Spinal cord (tissue), 10 donors: ENCODE measurements around the gene FGA. TPM values are rescaled to one million over a fixed set of nuclear protein-coding genes. Genes with fewer than 3 reads are reported as not detected.

Source experiments
- DNase-seq, 6 donors: peaks; one replicate each; pipeline versions ENCODE4 v3.0.0 to v3.0.0-alpha.2; 2013 to 2015; ENCODE audit warnings: low spot score in 6 of 6, low read depth in 4 of 6
- H3K27ac ChIP-seq: one replicate; pipeline ENCODE4 v1.5.1; 2013; ENCODE audit warnings: low read depth, low read length, control low read depth
- H3K27me3 ChIP-seq: one replicate; pipeline ENCODE4 v1.6.1; 2013; ENCODE audit warnings: low read length; ENCODE audit not compliant: control insufficient read depth, insufficient read depth
- H3K36me3 ChIP-seq: one replicate; pipeline ENCODE4 v1.6.1; 2013; ENCODE audit warnings: low read length; ENCODE audit not compliant: control insufficient read depth, insufficient read depth
- H3K4me1 ChIP-seq: one replicate; pipeline ENCODE4 v1.6.1; 2013; ENCODE audit warnings: low read length; ENCODE audit not compliant: control insufficient read depth, insufficient read depth
- H3K4me3 ChIP-seq: one replicate; pipeline ENCODE4 v1.5.1; 2013; ENCODE audit warnings: low read depth, low read length, control low read depth
- H3K9me3 ChIP-seq: one replicate; pipeline ENCODE4 v1.6.1; 2013; ENCODE audit warnings: low read length; ENCODE audit not compliant: control insufficient read depth, insufficient read depth
- WGBS: methylation state at CpG from one replicate; pipeline ENCODE4 v1.1.5; 2013; ENCODE audit warnings: missing lambda C conversion rate; ENCODE audit not compliant: insufficient coverage; 5-methylcytosine and 5-hydroxymethylcytosine counted together
- polyA plus RNA-seq, 2 donors: library from polyadenylated mRNA; unstranded; fragments of 120-200 nt; gene quantifications; one replicate each; pipeline ENCODE4 v1.2.1, GENCODE V29; 2013; ENCODE audit not compliant: insufficient read length in 2 of 2
- total RNA-seq, 2 donors: library from RNA; depleted of rRNA in 1 of 2; stranded (reverse); fragments of 120-200 nt in 1 of 2; fragments of >200 nt in 1 of 2; gene quantifications; one replicate each; pipeline versions ENCODE4 v1.2.3 to v1.2.4, GENCODE V29; 2013 to 2014
- donor health status: healthy.

FGA gene
- total and polyA plus RNA-seq, 4 donors = 1.7 TPM; not detected in 3

DNA sequence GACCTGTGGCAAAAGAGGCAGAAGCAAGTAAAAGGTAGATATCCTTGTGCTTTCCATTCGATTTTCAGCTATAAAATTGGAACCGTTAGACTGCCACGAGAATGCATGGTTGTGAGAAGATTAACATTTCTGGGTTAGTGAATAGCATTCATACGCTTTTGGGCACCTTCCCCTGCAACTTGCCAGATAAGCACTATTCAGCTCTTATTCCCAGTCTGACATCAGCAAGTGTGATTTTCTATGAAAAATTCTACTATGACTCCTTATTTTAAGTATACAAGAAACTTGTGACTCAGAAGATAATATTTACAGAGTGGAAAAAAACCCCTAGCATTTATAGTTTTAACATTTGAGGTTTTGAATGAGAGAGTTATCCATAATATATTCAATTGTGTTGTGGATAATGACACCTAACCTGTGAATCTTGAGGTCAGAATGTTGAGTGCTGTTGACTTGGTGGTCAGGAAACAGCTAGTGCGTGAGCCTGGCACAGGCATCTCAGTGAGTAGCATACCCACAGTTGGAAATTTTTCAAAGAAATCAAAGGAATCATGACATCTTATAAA lies 23.8 kb downstream of the FGA start:
- Histone ChIP-seq H3K36me3 (no peaks in the 10 kb centered on the region), H3K9me3 (no peaks in the 10 kb centered on the region), H3K4me3 (no peak overlapping the region), H3K27ac (no peak overlapping the region), H3K27me3 (no peaks in the 10 kb centered on the region), H3K4me1 (no peaks in the 10 kb centered on the region)
- no peak for DNase-seq
- 100% methylated on average over 1 of the region's 5 CpGs for WGBS

DNA sequence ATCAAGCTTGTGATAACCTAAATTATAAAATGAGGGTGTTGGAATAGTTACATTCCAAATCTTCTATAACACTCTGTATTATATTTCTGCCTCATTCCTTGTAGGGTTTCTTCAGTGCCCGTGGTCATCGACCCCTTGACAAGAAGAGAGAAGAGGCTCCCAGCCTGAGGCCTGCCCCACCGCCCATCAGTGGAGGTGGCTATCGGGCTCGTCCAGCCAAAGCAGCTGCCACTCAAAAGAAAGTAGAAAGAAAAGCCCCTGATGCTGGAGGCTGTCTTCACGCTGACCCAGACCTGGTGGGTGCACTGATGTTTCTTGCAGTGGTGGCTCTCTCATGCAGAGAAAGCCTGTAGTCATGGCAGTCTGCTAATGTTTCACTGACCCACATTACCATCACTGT lies 24.8 kb downstream of the FGA start:
- Histone ChIP-seq H3K4me1 (no peaks in the 10 kb centered on the region), H3K4me3 (no peak overlapping the region), H3K27me3 (no peaks in the 10 kb centered on the region), H3K36me3 (no peaks in the 10 kb centered on the region), H3K27ac (no peak overlapping the region), H3K9me3 (no peaks in the 10 kb centered on the region)
- 94% methylated on average over 6 of the region's 6 CpGs for WGBS
- no peak for DNase-seq

- WGBS = no CpG with 5 or more reads among the region's 1 CpG
- Histone ChIP-seq H3K36me3 (no peaks in the 10 kb centered on the region), H3K4me3 (no peak overlapping the region), H3K27ac (no peak overlapping the region), H3K4me1 (no peaks in the 10 kb centered on the region), H3K9me3 (no peaks in the 10 kb centered on the region), H3K27me3 (no peaks in the 10 kb centered on the region)
- no peak for DNase-seq
Observed at GRCh38 chr4:154564311-154564710, 26.2 kb downstream of the FGA start.

DNA sequence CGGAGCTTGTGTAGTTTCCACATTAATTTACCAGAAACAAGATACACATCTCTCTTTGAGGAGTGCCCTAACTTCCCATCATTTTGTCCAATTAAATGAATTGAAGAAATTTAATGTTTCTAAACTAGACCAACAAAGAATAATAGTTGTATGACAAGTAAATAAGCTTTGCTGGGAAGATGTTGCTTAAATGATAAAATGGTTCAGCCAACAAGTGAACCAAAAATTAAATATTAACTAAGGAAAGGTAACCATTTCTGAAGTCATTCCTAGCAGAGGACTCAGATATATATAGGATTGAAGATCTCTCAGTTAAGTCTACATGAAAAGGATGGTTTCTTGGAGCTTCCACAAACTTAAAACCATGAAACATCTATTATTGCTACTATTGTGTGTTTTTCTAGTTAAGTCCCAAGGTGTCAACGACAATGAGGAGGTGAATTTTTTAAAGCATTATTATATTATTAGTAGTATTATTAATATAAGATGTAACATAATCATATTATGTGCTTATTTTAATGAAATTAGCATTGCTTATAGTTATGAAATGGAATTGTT lies 27.8 kb downstream of the FGA start, which contains the start of gene FGB:
Gene FGB (plus strand): TSS at position 315 of the 558 bp plus-strand sequence. CDS start 8 bp downstream, at position 323.
- no peaks in the 10 kb centered on the region for H3K36me3 ChIP-seq
- DNase-seq = no peak
- H3K4me1 ChIP-seq = no peaks in the 10 kb centered on the region
- H3K27me3 ChIP-seq = no peaks in the 10 kb centered on the region
- H3K4me3 ChIP-seq = no peak within 1 kb of the TSS
- WGBS = no CpG with 5 or more reads among the region's 2 CpGs
- H3K9me3 ChIP-seq = no peaks in the 10 kb centered on the region
- no peak within 1 kb of the TSS for H3K27ac ChIP-seq

- H3K27ac ChIP-seq = no peak overlapping the region
- H3K27me3 ChIP-seq = no peaks in the 10 kb centered on the region
- DNase-seq = peak in 2 of 6 donors; percentile 2 to 4
- 93% methylated on average over 3 of the region's 4 CpGs for WGBS
- no peaks in the 10 kb centered on the region for H3K4me1 ChIP-seq
- no peaks in the 10 kb centered on the region for H3K36me3 ChIP-seq
- no peaks in the 10 kb centered on the region for H3K9me3 ChIP-seq
- no peak overlapping the region for H3K4me3 ChIP-seq
Observed at GRCh38 chr4:154560824-154561231, 29.7 kb downstream of the FGA start.

- no CpG with 5 or more reads among the region's 1 CpG for WGBS
- no peak overlapping the region for H3K4me3 ChIP-seq
- H3K9me3 ChIP-seq = no peaks in the 10 kb centered on the region
- H3K36me3 ChIP-seq = no peaks in the 10 kb centered on the region
- no peak overlapping the region for H3K27ac ChIP-seq
- DNase-seq = no peak
- no peaks in the 10 kb centered on the region for H3K4me1 ChIP-seq
- H3K27me3 ChIP-seq = no peaks in the 10 kb centered on the region
Observed at GRCh38 chr4:154560419-154560801, 30.1 kb downstream of the FGA start.

- DNase-seq = peak in 2 of 6 donors; percentile 50 to 56
- no peaks in the 10 kb centered on the region for H3K36me3 ChIP-seq
- H3K9me3 ChIP-seq = no peaks in the 10 kb centered on the region
- no peaks in the 10 kb centered on the region for H3K4me1 ChIP-seq
- no peak overlapping the region for H3K4me3 ChIP-seq
- WGBS = 85% methylated on average over 6 of the region's 9 CpGs
- no peaks in the 10 kb centered on the region for H3K27me3 ChIP-seq
- H3K27ac ChIP-seq = no peak overlapping the region
Observed at GRCh38 chr4:154559494-154560418, 30.8 kb downstream of the FGA start.

GRCh38 chr4:154559141-154559493 lies 31.4 kb downstream of the FGA start:
- no peaks in the 10 kb centered on the region for H3K36me3 ChIP-seq
- H3K4me1 ChIP-seq = no peaks in the 10 kb centered on the region
- no peaks in the 10 kb centered on the region for H3K27me3 ChIP-seq
- H3K4me3 ChIP-seq = no peak overlapping the region
- no peaks in the 10 kb centered on the region for H3K9me3 ChIP-seq
- no CpG with 5 or more reads among the region's 1 CpG for WGBS
- no peak for DNase-seq
- H3K27ac ChIP-seq = no peak overlapping the region

DNA sequence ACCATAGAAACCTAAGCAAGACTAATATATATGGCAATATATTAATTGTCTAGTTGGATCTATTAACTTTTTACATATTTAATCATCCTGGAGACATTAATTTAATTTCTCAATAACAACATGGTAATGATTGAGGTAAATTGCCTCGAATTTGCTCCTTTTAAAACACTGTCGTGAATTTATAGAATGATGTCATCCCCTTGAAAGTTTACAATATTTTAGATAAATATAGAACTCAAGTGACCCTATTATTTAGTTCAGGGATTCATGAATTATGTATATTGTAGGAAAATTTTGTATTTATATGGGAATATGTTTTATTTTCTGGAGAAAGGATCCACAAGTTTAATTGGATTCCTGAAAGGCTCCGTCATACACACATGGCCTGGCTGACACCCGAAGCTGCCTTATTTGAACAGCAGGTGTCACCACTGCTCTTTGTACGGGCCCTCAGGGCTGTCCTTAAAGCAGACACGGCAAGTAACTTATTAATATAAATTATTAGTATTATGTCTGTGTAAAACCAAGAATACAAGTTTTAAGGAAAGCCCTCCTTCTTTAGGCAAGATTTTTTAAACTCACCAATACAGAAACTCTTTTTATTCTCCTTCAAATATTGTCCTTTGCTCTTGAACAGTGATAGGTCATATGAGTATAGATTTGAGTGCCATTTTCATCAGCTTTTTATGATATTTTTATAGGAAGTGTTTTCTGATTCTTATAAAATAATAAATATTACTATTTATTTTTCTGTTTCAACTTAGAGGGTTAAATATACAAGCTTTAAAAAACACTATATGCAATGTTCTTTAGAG lies 38.5 kb downstream of the FGA start:
- DNase-seq = peak in 5 of 6 donors; percentile 52 to 93 (median 57)
- no peaks in the 10 kb centered on the region for H3K36me3 ChIP-seq
- 0% methylated on average over 1 of the region's 6 CpGs for WGBS
- no peaks in the 10 kb centered on the region for H3K27me3 ChIP-seq
- no peak overlapping the region for H3K27ac ChIP-seq
- no peak overlapping the region for H3K4me3 ChIP-seq
- no peaks in the 10 kb centered on the region for H3K9me3 ChIP-seq
- H3K4me1 ChIP-seq = no peaks in the 10 kb centered on the region
